ENCODE data around the gene PRM1.
"Not testable (repeated sequence)": the region's sequence is repeated elsewhere in the genome, so short reads cannot be mapped to it uniquely, and the experiment has no call there.

PRM1 gene

DNA sequence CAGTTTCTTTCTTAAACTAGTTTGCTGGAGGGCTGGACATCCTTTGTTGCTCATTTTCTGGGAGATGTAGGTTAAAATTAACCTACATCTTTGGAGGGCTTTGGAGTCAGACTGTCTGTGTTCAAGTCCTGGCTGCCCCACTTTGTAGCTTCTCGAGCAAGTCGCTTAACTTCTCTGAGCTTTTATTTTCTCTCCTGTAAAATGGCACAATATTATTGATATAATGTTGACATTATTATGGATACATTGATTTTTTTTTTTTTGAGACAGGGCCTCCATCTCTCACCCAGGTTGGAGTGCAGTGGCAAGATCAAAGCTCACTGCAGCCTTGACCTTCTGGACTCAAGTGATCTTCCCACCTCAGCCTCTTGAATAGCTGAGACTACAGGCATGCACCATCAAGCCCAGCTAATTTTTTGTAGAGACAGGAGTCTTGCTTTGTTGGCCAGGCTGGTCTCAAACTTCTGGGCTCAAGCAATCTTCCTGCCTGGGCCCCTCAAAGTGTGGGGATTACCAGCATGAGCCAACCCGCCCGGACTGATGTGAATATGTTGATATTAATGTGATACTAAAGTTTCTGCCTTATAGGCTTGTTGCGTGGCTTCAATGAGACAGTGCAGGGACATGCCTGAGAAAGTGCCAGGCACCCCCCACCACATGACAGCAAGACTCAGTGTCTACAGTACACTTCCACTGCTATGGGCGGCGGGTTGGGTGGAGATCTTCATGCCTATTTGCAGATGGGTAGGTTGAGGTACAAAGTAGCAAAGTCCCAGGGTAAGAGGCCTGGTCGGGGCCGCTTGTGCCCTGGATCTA, 32.6 kb upstream of the PRM1 start:
- no peak for DNase-seq

GRCh38 chr16:11312718-11313492, 31.8 kb upstream of the PRM1 start:
- peak; percentile 39 for DNase-seq

DNA sequence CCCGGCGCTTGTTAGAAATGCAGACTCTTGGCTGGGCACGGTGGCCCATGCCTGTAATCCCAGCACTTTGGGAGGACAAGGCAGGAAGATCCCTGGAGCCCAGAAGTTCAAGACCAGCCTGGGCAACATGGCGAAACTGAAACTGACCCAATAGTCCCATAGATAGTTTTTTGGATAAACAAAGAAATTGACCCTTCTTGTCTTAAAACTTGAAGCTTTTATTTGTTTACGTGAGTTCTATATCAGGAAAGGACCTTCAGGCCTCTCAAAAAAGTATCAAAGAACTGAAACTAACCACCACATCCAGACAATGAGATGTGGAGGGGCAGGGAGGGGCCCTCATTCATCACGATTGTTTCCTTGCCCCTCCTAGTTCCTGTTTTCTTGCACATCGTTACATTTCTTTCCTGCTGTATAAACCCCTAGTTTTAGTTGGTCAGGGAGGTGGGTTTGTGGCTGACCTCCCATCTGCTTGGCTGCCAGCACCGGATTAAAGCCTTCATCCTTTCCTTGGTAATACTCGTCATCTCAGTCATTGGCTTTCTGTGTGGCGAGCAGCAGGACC, 29.9 kb upstream of the PRM1 start:
- DNase-seq = peak; percentile 79

GRCh38 chr16:11310634-11310977, 29.5 kb upstream of the PRM1 start:
- DNase-seq = no peak

GRCh38 chr16:11309895-11310633, 28.9 kb upstream of the PRM1 start:
- no peak for DNase-seq

DNA sequence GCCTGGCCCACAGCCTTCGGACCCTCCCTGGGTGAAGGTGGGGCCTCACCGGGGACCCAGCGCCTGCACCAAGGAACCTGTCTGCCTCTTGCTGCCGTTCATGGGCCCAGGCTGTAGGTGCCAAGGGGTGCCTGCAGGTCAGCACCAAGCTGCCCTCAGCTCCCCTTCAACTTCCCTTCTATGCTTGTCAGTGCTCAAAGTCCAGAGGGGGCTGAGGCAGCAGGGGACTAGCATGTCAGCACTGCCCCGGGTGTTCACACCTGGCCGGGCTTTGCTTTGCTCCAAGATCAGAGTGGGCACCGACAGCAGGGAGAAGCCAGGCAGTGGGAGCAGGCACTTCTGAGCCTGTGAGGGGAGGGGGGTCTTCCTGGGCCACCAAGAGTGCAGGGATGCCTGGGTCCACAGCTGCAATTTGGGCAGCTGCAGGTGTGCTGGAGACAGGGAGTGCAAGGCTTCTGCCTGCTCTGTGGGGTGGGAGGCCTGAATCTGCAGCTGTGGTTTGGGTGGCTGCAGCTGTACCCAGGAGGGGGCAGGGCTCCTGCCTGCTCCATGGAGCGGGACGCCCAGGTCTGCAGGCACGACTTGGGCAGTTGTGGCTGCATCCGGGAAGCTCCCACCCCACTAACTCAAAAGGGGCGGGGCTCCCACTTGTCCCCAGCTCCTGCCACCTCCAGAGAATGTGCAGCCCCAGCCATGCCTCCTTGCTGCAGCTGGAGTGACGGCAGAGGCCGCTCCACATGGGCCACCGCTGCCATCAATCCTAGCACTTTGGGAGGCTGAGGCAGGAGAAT, 27.6 kb upstream of the PRM1 start:
- DNase-seq = no peak

DNA sequence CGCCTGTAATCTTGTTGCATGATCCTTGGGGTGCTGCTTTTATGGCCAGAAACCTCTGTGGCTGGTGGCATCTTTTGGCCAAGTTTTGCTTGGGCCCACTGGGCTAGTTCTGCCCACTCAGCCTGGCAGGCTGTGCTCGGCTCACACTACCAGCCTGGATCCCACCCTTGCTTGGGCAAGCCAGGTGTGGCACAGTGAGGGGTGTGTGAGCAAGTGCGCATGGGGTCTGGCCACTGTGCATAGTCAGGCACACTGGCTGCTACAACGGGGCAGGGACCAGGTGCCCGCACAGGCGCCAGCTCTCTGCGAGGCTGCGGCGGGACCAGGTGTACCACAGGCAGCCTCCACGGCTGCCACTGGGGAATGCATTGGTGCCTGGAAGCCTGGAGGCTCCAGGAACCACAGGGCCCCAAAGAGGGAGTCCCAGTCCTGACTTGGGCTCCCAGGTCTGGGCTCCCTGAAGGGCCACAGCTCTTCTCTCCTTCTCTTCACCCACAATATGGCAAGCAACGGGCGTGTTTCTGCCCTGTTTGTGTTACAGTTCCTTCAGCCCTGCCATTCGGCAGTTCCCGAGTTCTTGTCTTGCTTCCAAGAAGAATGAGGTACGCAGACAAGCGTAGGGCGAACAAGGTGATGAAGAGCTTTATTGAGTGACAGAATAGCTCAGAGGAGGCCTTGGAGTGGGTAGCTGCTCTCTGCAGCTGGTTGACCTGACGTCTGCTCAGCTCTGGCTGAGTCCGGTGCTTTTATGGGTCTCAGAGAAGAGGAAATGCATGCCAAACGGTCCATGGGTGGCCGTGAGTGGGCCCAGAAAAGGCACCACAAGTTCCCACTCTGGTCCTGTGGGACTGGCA, 26.7 kb upstream of the PRM1 start:
- no peak for DNase-seq

DNA sequence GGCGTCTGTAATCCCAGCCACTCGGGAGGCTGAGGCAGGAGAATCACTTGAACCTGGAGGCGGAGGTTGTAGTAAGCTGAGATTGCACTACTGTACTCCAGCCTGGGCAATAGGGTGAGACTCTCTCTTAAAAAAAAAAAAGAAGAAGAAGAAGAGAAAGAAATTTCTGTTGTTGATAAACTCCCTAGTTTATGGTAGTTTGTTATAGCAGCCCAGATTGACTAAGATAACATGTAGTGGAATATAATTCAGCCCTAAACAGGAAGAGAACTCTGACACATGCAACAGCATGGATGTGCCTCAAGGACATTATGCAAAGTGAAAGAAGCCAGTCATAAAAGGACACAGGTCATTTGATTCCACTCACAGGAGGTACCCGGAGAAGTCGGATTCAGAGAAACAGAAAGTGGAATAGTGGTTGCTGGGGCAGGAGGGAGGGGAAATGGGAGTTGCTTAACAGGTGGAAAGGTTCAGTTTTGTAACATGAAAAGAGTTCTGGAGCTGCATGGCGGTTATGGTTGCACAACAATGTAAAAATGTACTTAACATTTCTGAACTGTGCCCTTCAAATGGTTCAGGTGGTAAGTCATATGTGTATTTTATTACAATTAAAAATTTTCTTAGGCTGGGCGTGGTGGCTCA, 26.0 kb upstream of the PRM1 start:
- peak; percentile 91 for DNase-seq

GRCh38 chr16:11306381-11306780, 25.3 kb upstream of the PRM1 start:
- DNase-seq = no peak

GRCh38 chr16:11303405-11304138, 22.4 kb upstream of the PRM1 start:
- DNase-seq = no peak

- no peak for DNase-seq
Observed at GRCh38 chr16:11302977-11303376, 21.8 kb upstream of the PRM1 start.

- no peak for DNase-seq
Observed at GRCh38 chr16:11301645-11302501, 20.7 kb upstream of the PRM1 start.

GRCh38 chr16:11300560-11300892, 19.4 kb upstream of the PRM1 start:
- DNase-seq = no peak

- no peak for DNase-seq
Observed at GRCh38 chr16:11299865-11300559, 18.9 kb upstream of the PRM1 start.

GRCh38 chr16:11298950-11299547, 17.9 kb upstream of the PRM1 start:
- DNase-seq = not testable (repeated sequence)

DNA sequence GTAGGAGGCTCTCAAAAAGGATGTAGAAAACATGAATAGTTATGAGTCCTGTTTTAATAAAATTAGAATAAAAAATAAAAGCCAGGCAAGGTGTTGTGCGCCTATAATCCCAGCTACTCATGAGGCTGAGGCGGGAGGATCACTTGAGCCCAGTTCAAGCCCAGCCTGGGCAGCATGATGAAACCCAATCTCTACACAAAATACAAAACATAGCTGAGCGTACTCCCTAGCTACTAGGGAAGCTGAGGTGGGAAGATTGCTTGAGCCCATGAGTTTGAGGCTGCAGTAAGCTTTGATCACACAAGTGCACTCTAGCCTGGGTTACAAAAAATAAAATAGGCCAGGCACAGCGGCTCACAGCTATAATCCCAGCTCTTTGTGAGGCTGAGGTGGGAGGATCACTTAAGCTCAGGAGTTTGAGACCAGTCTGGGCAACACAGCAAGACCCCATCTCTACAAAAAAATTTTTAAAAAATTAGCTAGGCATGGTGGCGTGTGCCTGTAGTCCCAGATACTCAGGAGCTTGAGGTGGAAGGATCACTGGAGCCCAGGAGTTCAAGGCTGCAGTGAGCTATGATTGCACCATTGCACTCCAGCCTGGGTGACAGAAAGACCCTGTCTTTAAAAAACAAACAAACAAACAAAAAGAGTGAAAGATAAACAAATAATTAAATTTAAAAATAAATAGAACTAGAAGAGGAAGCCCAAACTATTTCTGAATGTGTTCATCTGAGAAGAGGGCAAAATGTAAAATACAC, 17.2 kb upstream of the PRM1 start:
- DNase-seq = no peak

DNA sequence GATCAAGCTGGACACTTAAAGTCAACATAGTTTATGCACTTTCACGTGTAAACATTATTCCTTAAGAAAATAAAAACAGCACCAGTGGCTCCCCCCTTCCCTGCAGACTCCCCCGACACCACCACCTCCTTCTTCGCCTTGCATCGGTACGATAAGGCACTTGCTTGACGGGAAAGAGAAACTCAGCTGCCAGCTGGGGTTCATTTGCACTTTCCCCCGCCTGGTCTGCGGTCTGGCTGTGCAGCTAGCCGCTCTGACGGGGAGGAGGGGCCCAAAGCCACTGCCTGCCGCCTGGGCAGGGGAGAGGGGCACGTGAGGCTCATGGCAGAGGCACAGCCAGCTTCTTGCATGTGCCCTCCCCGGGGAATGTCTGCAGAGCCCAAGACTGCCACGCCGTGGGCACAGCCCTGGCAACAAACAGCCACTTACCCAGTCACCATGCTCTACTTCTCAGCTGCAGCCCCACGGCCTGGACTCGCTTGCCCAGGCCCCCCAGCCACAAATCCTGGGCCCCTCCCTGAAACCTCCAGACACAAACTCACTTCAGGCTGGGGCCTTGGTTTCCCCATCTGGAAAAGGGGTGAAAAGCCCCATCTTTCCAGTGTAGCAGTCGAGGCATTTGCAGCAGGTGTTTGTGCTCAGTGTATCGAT, 16.5 kb upstream of the PRM1 start:
- peak; percentile 82 for DNase-seq

Measured in suppressor macrophage treated with lipopolysaccharide for 4 hours (primary cell).